Endothelial cell of umbilical vein (primary cell): Measurements from ENCODE around the gene CCNL2. TPM values are rescaled to one million over a fixed set of nuclear protein-coding genes. Genes with fewer than 3 reads are reported as not detected.
A peak's percentile ranks its signal among the peaks of the same experiment; 100 is the strongest.

ENCODE experiments used
- BruUV-seq: library from RNA; stranded (reverse); fragments of 400-500 nt; replicated peaks from 2 replicates; lab custom pipeline; 2021; lab: Mats Ljungman, UMichigan
- CTCF ChIA-PET: fragments of 300-600, 350-600 bp; sonication (Branson Sonifier 250); formaldehyde crosslinking; loops from one replicate; lab custom pipeline; 2021; ENCODE audit warnings: antibody characterized with exemption, inconsistent platforms; lab: Charles Lee
- POLR2A ChIA-PET: fragments of 300-600, 350-600 bp; sonication (Branson Sonifier 250); formaldehyde crosslinking; loops from one replicate; lab custom pipeline; 2021; ENCODE audit warnings: antibody characterized with exemption, inconsistent platforms; lab: Charles Lee
- DNase-seq: peaks from one replicate; pipeline ENCODE4 v3.0.0-alpha.2; 2011; ENCODE audit warnings: low read depth, low spot score
- FAIRE-seq: peaks from 2 replicates; lab custom pipeline; 2011; peaks lifted over from hg19 to GRCh38; lab: Jason Lieb, UNC
- H2AFZ ChIP-seq: 2 replicates; pipeline ENCODE4 v1.6.0; 2012; ENCODE audit warnings: low read depth, low read length, control low read depth, inconsistent platforms
- H3K27ac ChIP-seq: 2 replicates; pipeline ENCODE4 v1.5.1; 2011; ENCODE audit warnings: low read depth, mild to moderate bottlenecking, control low read depth, low read length, moderate library complexity; ENCODE audit not compliant: insufficient read depth
- H3K27me3 ChIP-seq, 2 experiments: 2 replicates each; pipeline versions ENCODE4 v1.6.0 to v1.6.1; 2011; ENCODE audit warnings: low read length in 2 of 2, mixed read lengths in 1 of 2; ENCODE audit not compliant: control insufficient read depth in 2 of 2, insufficient read depth in 2 of 2
- H3K36me3 ChIP-seq, 2 experiments: 2 replicates in 1 of 2; 3 replicates in 1 of 2; pipeline ENCODE4 v1.5.1; 2011; ENCODE audit warnings: low read length in 2 of 2, mild to moderate bottlenecking in 1 of 2, moderate library complexity in 1 of 2; ENCODE audit not compliant: control insufficient read depth in 2 of 2, insufficient read depth in 2 of 2; ENCODE audit errors: extremely low read depth in 1 of 2
- H3K4me1 ChIP-seq: 3 replicates; pipeline ENCODE4 v1.5.1; 2011; ENCODE audit warnings: mild to moderate bottlenecking, low read length; ENCODE audit not compliant: control insufficient read depth, insufficient read depth; ENCODE audit errors: extremely low read depth
- H3K4me2 ChIP-seq: 2 replicates; pipeline ENCODE4 v1.6.1; 2011; ENCODE audit warnings: low read length, control low read depth, mixed read lengths; ENCODE audit not compliant: insufficient read depth
- H3K4me3 ChIP-seq, 3 experiments: fragments of 200-600 bp in 1 of 3; sonication (generic), shearing (Covaris generic) in 1 of 3; replicated peaks in 1 of 3; 2 replicates each; pipeline ENCODE4 v1.5.1; 2011 to 2016; ENCODE audit warnings: control low read depth in 3 of 3, low read length in 3 of 3, mild to moderate bottlenecking in 2 of 3, inconsistent platforms in 1 of 3, low read depth in 1 of 3, moderate library complexity in 1 of 3; ENCODE audit not compliant: insufficient read depth in 1 of 3
- H3K79me2 ChIP-seq: 2 replicates; pipeline ENCODE4 v1.6.0; 2012; ENCODE audit warnings: low read length, inconsistent platforms; ENCODE audit not compliant: control insufficient read depth, insufficient read depth
- H3K9ac ChIP-seq: replicated peaks from 2 replicates; pipeline ENCODE3; 2011; ENCODE audit warnings: low read length, control low read depth; ENCODE audit not compliant: insufficient read depth; ENCODE audit errors: extremely low read depth
- H3K9me1 ChIP-seq: replicated peaks from 3 replicates; pipeline ENCODE4 v1.6.0; 2011; ENCODE audit warnings: mild to moderate bottlenecking, low read length; ENCODE audit not compliant: control insufficient read depth, insufficient read depth; ENCODE audit errors: extremely low read depth
- H3K9me3 ChIP-seq: replicated peaks from 2 replicates; pipeline ENCODE4 v1.5.1; 2012; ENCODE audit warnings: low read length, inconsistent platforms; ENCODE audit not compliant: control insufficient read depth, insufficient read depth
- H4K20me1 ChIP-seq: replicated peaks from 2 replicates; pipeline ENCODE3; 2011; ENCODE audit warnings: mild to moderate bottlenecking, low read length; ENCODE audit not compliant: control insufficient read depth, insufficient read depth; ENCODE audit errors: extremely low read depth
- GATA2 ChIP-seq: IDR thresholded peaks from 2 replicates; pipeline ENCODE4 v1.7.0; 2011; ENCODE audit warnings: low read depth, mild to moderate bottlenecking, moderate library complexity, mixed read lengths, low read length; ENCODE audit not compliant: insufficient read length, insufficient read depth
- JUN ChIP-seq: IDR thresholded peaks from 2 replicates; pipeline ENCODE4 v1.6.1; 2011; ENCODE audit warnings: borderline replicate concordance, low read depth; ENCODE audit not compliant: insufficient read length, insufficient read depth
- MYC ChIP-seq: IDR thresholded peaks from one replicate; pipeline ENCODE4 v1.6.1; 2011; ENCODE audit warnings: mild to moderate bottlenecking, low read depth, low read length
- POLR2A ChIP-seq: IDR thresholded peaks from 2 replicates; pipeline ENCODE4 v1.6.1; 2012; ENCODE audit warnings: low read depth, mild to moderate bottlenecking, control low read depth, low read length
- POLR2AphosphoS5 ChIP-seq: IDR thresholded peaks from 2 replicates; pipeline ENCODE4 v1.6.1; 2012; ENCODE audit warnings: low read depth, mild to moderate bottlenecking, control low read depth, low read length, moderate library complexity; ENCODE audit not compliant: insufficient read depth
- dilution Hi-C: fragments of 300-500 bp; cut with MboI; formaldehyde crosslinking; loops from one replicate; pipeline ENCODE4 v1.15.0; 2019; ENCODE audit warnings: low sequenced_read_pairs; ENCODE audit not compliant: extremely low pct_ligation_motif_present
- intact Hi-C: fragments of 100-400 bp; cut with micrococcal nuclease; formaldehyde crosslinking; loops from one replicate; pipeline ENCODE4 v1.10.0; 2022
- polyA plus RNA-seq, 4 experiments: library from polyadenylated mRNA; depleted of rRNA in 3 of 4; stranded (reverse) in 3 of 4; unstranded in 1 of 4; fragments of >200 nt; gene quantifications; 2 replicates each; pipeline versions ENCODE4 v1.2.1 to v1.2.3, GENCODE V29; 2011 to 2012; ENCODE audit warnings: missing spikeins in 1 of 4
- total RNA-seq: library from RNA; stranded (reverse); gene quantifications from 2 replicates; pipeline ENCODE4 v1.2.3, GENCODE V29; 2021
- TF ChIP-seq, protein P1 (sequence below): IDR thresholded peaks from 2 replicates; pipeline ENCODE4 v1.6.1; 2011; ENCODE audit not compliant: insufficient read depth, insufficient read length
- TF ChIP-seq, protein P2 (sequence below), 2 donors: IDR thresholded peaks; 1 replicate in 1 of 2; 2 replicates in 1 of 2; pipeline ENCODE4 v1.5.1; 2011; ENCODE audit warnings: low read length in 2 of 2, mild to moderate bottlenecking in 2 of 2, moderate library complexity in 2 of 2, control low read depth in 1 of 2, inconsistent platforms in 1 of 2, low read depth in 1 of 2; ENCODE audit not compliant: insufficient read depth in 1 of 2; ENCODE audit errors: extremely low read depth in 1 of 2

The CCNL2 gene
- total and polyA plus RNA-seq, 2 donors (not counting 3 experiments of a cell fraction or from before 2014, with no cell fraction given): 188 to 209 TPM

DNA sequence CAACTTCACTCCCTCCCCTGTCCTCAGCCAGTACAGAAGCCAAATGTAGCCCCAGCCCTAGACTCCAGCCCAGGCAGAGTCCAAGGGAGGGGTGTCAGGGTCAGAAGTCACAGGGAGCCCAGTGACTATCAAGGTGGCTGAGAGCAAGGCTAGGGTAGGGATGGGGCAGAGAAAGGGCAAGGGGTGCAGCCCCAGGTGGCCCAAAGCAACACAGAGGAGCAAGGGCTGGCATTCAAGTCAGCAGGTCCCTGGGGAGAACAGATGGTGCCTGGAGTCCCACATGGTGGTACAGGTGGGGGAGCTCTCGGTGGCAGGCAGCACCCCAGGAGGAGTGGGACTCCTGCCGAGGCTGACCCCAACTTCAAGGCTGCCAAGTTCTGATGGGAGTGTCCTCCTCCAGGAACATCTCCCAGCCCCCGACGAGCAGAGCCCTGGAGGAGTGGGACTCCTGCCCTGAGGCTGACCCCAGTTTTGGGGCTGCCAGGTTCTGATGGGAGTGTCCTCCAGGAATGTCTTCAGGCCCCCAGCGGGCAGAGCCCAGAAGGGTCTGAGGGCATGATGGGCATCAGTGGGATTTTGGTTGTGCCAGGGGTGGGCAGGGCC is 46.2 kb downstream of the CCNL2 start:
- CTCF ChIA-PET: interaction anchor here (1.4 kb wide), 1 partner anchor 19 kb away, joined by 5 read pairs; no protein-coding TSS in a partner anchor
- TF ChIP-seq MYC (no peak), GATA2 (no peak)
- TF ChIP-seq, protein P1, sequence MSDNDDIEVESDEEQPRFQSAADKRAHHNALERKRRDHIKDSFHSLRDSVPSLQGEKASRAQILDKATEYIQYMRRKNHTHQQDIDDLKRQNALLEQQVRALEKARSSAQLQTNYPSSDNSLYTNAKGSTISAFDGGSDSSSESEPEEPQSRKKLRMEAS: no peak
- no peak for FAIRE-seq
- no peaks in the 10 kb centered on the region for H3K9me1 ChIP-seq
- H4K20me1 ChIP-seq: no peaks in the 10 kb centered on the region
- no peak overlapping the region for H3K4me2 ChIP-seq
- no peak overlapping the region for H3K4me3 ChIP-seq
- no peaks in the 10 kb centered on the region for H3K9me3 ChIP-seq
- dilution Hi-C loops: no loop called here
- H3K27me3 ChIP-seq: peaks cover 11 to 23% of the 10 kb centered on the region in 2 experiments
- POLR2A ChIA-PET: no interaction called here
- H3K36me3 ChIP-seq: no peaks in the 10 kb centered on the region
- no peak for DNase-seq
- no TSS peak for BruUV-seq
- peaks cover 5% of the 10 kb centered on the region for H3K4me1 ChIP-seq
- no peak overlapping the region for H2AFZ ChIP-seq
- H3K27ac ChIP-seq: no peak overlapping the region
- no peak overlapping the region for H3K9ac ChIP-seq
- peaks cover 10% of the 10 kb centered on the region for H3K79me2 ChIP-seq
- intact Hi-C loops: no loop called here

DNA sequence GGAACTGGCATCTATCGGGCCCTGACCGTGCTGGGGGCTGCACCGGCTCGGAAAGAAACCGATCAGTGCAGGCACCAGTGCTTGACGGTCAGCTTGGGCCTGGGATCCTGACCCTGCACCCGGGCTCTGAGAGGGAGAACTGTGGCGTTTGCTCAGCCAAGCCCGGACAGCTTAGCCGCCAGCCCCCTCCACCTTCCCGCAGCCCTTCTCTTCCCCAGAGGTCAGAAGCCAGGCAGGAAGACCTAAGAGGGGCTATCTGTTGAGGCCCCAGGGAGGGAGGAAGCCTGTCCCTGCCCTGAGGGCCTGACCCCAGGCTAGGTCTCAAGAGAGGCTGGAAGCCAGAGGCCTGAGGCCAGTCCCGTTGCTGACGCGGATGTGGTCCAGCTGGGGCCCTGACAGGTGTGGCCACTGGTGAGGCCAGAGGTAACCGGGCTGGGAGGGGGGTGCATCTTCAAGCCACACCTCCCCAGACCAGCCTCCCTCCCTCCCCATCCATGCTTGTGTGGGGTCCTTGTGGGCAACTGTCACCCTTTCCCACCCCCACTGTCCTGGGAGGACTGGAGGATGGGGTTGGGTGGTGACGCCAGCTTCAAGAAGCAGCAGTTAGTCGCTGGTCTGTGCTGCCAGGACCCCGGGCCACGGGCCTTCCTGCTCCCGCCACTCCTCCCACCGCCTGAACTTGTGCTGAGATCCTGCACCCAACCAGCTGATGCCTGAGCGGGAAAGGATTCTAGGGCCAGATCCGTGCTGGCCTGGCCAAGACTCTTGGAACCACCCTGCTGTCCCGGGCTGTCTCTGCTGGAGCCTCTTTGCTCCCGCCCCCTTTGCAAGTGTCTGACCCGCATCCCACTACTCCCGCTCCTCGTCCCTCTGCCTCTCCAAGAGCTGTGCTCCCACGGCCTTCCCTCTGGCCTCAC is 47.4 kb downstream of the CCNL2 start:
- DNase-seq: no peak
- intact Hi-C loops (no loop called here), dilution Hi-C loops (no loop called here)
- FAIRE-seq: no peak
- H3K4me3 ChIP-seq: no peak overlapping the region
- no peaks in the 10 kb centered on the region for H4K20me1 ChIP-seq
- no peak for TF ChIP-seq JUN
- no peak for TF ChIP-seq MYC
- no peak for TF ChIP-seq GATA2
- no peak for TF ChIP-seq POLR2AphosphoS5
- peak; percentile 24 for TF ChIP-seq POLR2A
- TF ChIP-seq, protein P2, sequence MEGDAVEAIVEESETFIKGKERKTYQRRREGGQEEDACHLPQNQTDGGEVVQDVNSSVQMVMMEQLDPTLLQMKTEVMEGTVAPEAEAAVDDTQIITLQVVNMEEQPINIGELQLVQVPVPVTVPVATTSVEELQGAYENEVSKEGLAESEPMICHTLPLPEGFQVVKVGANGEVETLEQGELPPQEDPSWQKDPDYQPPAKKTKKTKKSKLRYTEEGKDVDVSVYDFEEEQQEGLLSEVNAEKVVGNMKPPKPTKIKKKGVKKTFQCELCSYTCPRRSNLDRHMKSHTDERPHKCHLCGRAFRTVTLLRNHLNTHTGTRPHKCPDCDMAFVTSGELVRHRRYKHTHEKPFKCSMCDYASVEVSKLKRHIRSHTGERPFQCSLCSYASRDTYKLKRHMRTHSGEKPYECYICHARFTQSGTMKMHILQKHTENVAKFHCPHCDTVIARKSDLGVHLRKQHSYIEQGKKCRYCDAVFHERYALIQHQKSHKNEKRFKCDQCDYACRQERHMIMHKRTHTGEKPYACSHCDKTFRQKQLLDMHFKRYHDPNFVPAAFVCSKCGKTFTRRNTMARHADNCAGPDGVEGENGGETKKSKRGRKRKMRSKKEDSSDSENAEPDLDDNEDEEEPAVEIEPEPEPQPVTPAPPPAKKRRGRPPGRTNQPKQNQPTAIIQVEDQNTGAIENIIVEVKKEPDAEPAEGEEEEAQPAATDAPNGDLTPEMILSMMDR (IDR thresholded peaks at IDR 0.05; ENCODE audit: extremely low read depth in 1 of 2, insufficient read depth in 1 of 2, low read depth in 1 of 2, low read length in 2 of 2): no peak
- no peaks in the 10 kb centered on the region for H3K9me1 ChIP-seq
- no peaks in the 10 kb centered on the region for H3K9me3 ChIP-seq
- no TSS peak for BruUV-seq
- H3K4me1 ChIP-seq: peaks cover 10% of the 10 kb centered on the region
- peaks cover 16% of the 10 kb centered on the region for H3K79me2 ChIP-seq
- no peak overlapping the region for H2AFZ ChIP-seq
- ChIA-PET CTCF (interaction anchor here (1.4 kb wide), 1 partner anchor 20 kb away, joined by 5 read pairs; no protein-coding TSS in a partner anchor), POLR2A (no interaction called here)
- H3K27ac ChIP-seq: no peak overlapping the region
- H3K36me3 ChIP-seq: no peaks in the 10 kb centered on the region
- H3K9ac ChIP-seq: no peak overlapping the region
- H3K27me3 ChIP-seq: peaks cover 11 to 23% of the 10 kb centered on the region in 2 experiments
- H3K4me2 ChIP-seq: no peak overlapping the region
